GM12878 (cell line): ENCODE data around the gene HES7. TPM values are rescaled to one million over a fixed set of nuclear protein-coding genes. Genes with fewer than 3 reads are reported as not detected.

Experiments
- ATAC-seq: fragments of 200-7000 bp; cut with Tn5 transposase; 3 replicates; pipeline ENCODE4 v1.9.1; 2020; ENCODE audit warnings: mild to moderate bottlenecking, moderate library complexity
- BruUV-seq: library from RNA; stranded (reverse); fragments of 400-500 nt; replicated peaks from 2 replicates; lab custom pipeline; 2021; lab: Mats Ljungman, UMichigan
- CTCF ChIA-PET: fragments of 300-600 bp; sonication (Branson Sonifier 250); formaldehyde crosslinking; extraction: SDS; loops from one replicate; lab custom pipeline; 2021; ENCODE audit warnings: inconsistent platforms; lab: Yijun Ruan, JAX
- POLR2A ChIA-PET: fragments of 350-600 bp; formaldehyde crosslinking; extraction: SDS; loops from one replicate; lab custom pipeline; 2021; ENCODE audit warnings: inconsistent platforms; lab: Charles Lee
- RAD21 ChIA-PET: fragments of 300-600 bp; sonication (Branson Sonifier 250); formaldehyde crosslinking; loops from one replicate; lab custom pipeline; 2023; ENCODE audit warnings: antibody characterized with exemption; ENCODE audit not compliant: unreplicated experiment; lab: Charles Lee
- SMC1A ChIA-PET: fragments of 300-600 bp; sonication (Branson Sonifier 250); formaldehyde crosslinking; loops from one replicate; lab custom pipeline; 2023; ENCODE audit not compliant: unreplicated experiment, uncharacterized antibody; lab: Charles Lee
- DNase-seq: peaks from one replicate; pipeline ENCODE4 v3.0.0-alpha.2; 2011; ENCODE audit warnings: low read depth, low spot score
- FAIRE-seq: peaks from 3 replicates; lab custom pipeline; 2011; peaks lifted over from hg19 to GRCh38; lab: Jason Lieb, UNC
- H2AFZ ChIP-seq: 2 replicates; pipeline ENCODE4 v1.6.0; 2011; ENCODE audit warnings: low read depth, low read length, control low read depth; ENCODE audit not compliant: control insufficient read depth
- H3K27ac ChIP-seq: 2 replicates; pipeline ENCODE4 v1.5.1; 2011; ENCODE audit warnings: control low read depth; ENCODE audit not compliant: control insufficient read depth, insufficient read depth
- H3K27me3 ChIP-seq, 2 experiments: replicated peaks in 1 of 2; 2 replicates each; pipeline versions ENCODE4 v1.6.0 to v1.6.1; 2011; ENCODE audit warnings: low read length in 1 of 2; ENCODE audit not compliant: control insufficient read depth in 2 of 2, insufficient read depth in 2 of 2
- H3K36me3 ChIP-seq, 2 experiments: 2 replicates each; pipeline ENCODE4 v1.5.1; 2011; ENCODE audit warnings: low read length in 1 of 2; ENCODE audit not compliant: control insufficient read depth in 2 of 2, insufficient read depth in 2 of 2
- H3K4me1 ChIP-seq: 2 replicates; pipeline ENCODE4 v1.6.1; 2011; ENCODE audit warnings: mild to moderate bottlenecking, low read length, moderate library complexity, mixed read lengths; ENCODE audit not compliant: control insufficient read depth, insufficient read depth
- H3K4me2 ChIP-seq: 2 replicates; pipeline ENCODE4 v1.6.0; 2011; ENCODE audit warnings: control low read depth; ENCODE audit not compliant: control insufficient read depth, insufficient read depth
- H3K4me3 ChIP-seq: fragments of 200-600 bp; sonication (generic); 2 replicates; pipeline ENCODE4 v1.5.1; 2016
- H3K79me2 ChIP-seq: 2 replicates; pipeline ENCODE4 v1.6.0; 2011; ENCODE audit warnings: low read length; ENCODE audit not compliant: control insufficient read depth, insufficient read depth
- H3K9ac ChIP-seq: 2 replicates; pipeline ENCODE4 v1.8.0; 2011; ENCODE audit warnings: low read length, control low read depth, mixed read lengths; ENCODE audit not compliant: control insufficient read depth, insufficient read depth
- H3K9me3 ChIP-seq: replicated peaks from 3 replicates; pipeline ENCODE4 v1.5.1; 2011; ENCODE audit warnings: mild to moderate bottlenecking, low read length; ENCODE audit not compliant: control insufficient read depth, insufficient read depth
- H4K20me1 ChIP-seq: 2 replicates; pipeline ENCODE4 v1.6.0; 2011; ENCODE audit not compliant: control insufficient read depth, insufficient read depth
- BHLHE40 ChIP-seq, 2 experiments: fragments of 450-650 bp in 1 of 2; IDR thresholded peaks; 2 replicates each; pipeline ENCODE4 v1.6.1; 2011 to 2017; ENCODE audit warnings: low read depth in 2 of 2, borderline replicate concordance in 1 of 2, improper control_type of control experiment in 1 of 2, low read length in 1 of 2, mild to moderate bottlenecking in 1 of 2
- BRCA1 ChIP-seq: IDR thresholded peaks from 2 replicates; pipeline ENCODE4 v1.6.1; 2011; ENCODE audit warnings: low read depth, low read length, improper control_type of control experiment
- CHD1 ChIP-seq: IDR thresholded peaks from 2 replicates; pipeline ENCODE4 v1.6.1; 2012; ENCODE audit warnings: low read depth, low read length, improper control_type of control experiment
- GATAD2B ChIP-seq: fragments of 450-650 bp; conservative IDR thresholded peaks from 2 replicates; pipeline ENCODE4 v1.6.1; 2017; ENCODE audit warnings: low read depth, mild to moderate bottlenecking, moderate library complexity
- IKZF1 ChIP-seq: fragments of 450-650 bp; conservative IDR thresholded peaks from 2 replicates; pipeline ENCODE4 v1.6.1; 2017; ENCODE audit warnings: antibody characterized with exemption, mild to moderate bottlenecking
- PAX8 ChIP-seq: fragments of 450-650 bp; IDR thresholded peaks from 2 replicates; pipeline ENCODE4 v1.6.1; 2017; ENCODE audit warnings: mild to moderate bottlenecking, moderate library complexity
- RAD21 ChIP-seq: IDR thresholded peaks from 2 replicates; pipeline ENCODE4 v1.6.1; 2011; ENCODE audit warnings: mild to moderate bottlenecking, low read depth, low read length, moderate library complexity; ENCODE audit not compliant: insufficient read depth
- RAD51 ChIP-seq: fragments of 450-650 bp; IDR thresholded peaks from 2 replicates; pipeline ENCODE4 v1.6.1; 2016; ENCODE audit warnings: moderate library complexity, mild to moderate bottlenecking, inconsistent platforms
- SMAD1 ChIP-seq: fragments of 450-650 bp; IDR thresholded peaks from 2 replicates; pipeline ENCODE4 v1.6.1; 2018; ENCODE audit warnings: mild to moderate bottlenecking, low read depth; ENCODE audit not compliant: partially characterized antibody
- SMC3 ChIP-seq: IDR thresholded peaks from 2 replicates; pipeline ENCODE4 v1.6.1; 2011; ENCODE audit warnings: low read length, improper control_type of control experiment, borderline replicate concordance
- TCF3 ChIP-seq: IDR thresholded peaks from 2 replicates; pipeline ENCODE4 v1.6.1; 2012; ENCODE audit warnings: low read depth, mild to moderate bottlenecking, low read length, borderline replicate concordance; ENCODE audit not compliant: insufficient read depth
- YY1 ChIP-seq: IDR thresholded peaks from 2 replicates; pipeline ENCODE4 v1.6.1; 2011; ENCODE audit warnings: low read depth, mild to moderate bottlenecking, low read length
- WGBS: methylation state at CpG from one replicate; pipeline ENCODE4 v1.1.6; 2016; ENCODE audit warnings: low lambda C conversion rate; ENCODE audit not compliant: insufficient replicate concordance, insufficient coverage; ENCODE audit errors: missing lambda C conversion rate; 5-methylcytosine and 5-hydroxymethylcytosine counted together
- in situ Hi-C: fragments of 300-500 bp; cut with MboI; formaldehyde crosslinking; loops from 9 replicates; pipeline ENCODE4 v1.14.3; 2018; ENCODE audit warnings: mixed read lengths
- intact Hi-C: fragments of 100-400 bp; cut with micrococcal nuclease; formaldehyde crosslinking; loops from one replicate; pipeline ENCODE4 v1.14.2; 2022; ENCODE audit not compliant: unreplicated experiment
- polyA plus RNA-seq, 11 experiments: library from polyadenylated mRNA; depleted of rRNA in 4 of 11; unstranded in 6 of 11; stranded (reverse) in 5 of 11; fragments of >200 nt; fragmentation: Nextera tagmentation in 4 of 11; fragmentation: Illumina TruSeq in 1 of 11; extraction: Ambion mirVana in 4 of 11; extraction: Trizol in 1 of 11; gene quantifications; 1 replicate in 1 of 11; 2 replicates in 10 of 11; pipeline versions ENCODE4 v1.2.1 to v1.2.3, GENCODE V29; 2011 to 2016; ENCODE audit warnings: inconsistent platforms in 2 of 11, missing spikeins in 2 of 11, low read depth in 1 of 11
- total RNA-seq, 4 experiments: library from RNA; depleted of rRNA in 3 of 4; stranded (reverse); fragments of >200 nt in 3 of 4; fragmentation: Illumina TruSeq in 1 of 4; extraction: Trizol in 1 of 4; gene quantifications; 2 replicates each; pipeline versions ENCODE4 v1.2.1 to v1.2.3, GENCODE V29; 2013 to 2021
- TF ChIP-seq, protein P1 (sequence below): fragments of 450-650 bp; IDR thresholded peaks from 2 replicates; pipeline ENCODE4 v1.6.1; 2017; ENCODE audit warnings: mild to moderate bottlenecking
- TF ChIP-seq, protein P2 (sequence below), 3 experiments: IDR thresholded peaks in 2 of 3; conservative IDR thresholded peaks in 1 of 3; 2 replicates each; pipeline ENCODE4 v1.5.1; 2011; ENCODE audit warnings: low read depth in 3 of 3, low read length in 3 of 3, mild to moderate bottlenecking in 3 of 3, control low read depth in 2 of 3, moderate library complexity in 2 of 3, inconsistent platforms in 1 of 3, mixed read lengths in 1 of 3; ENCODE audit not compliant: control insufficient read depth in 2 of 3, insufficient read depth in 1 of 3; ENCODE audit errors: extremely low read depth in 1 of 3

Gene HES7
- total and polyA plus RNA-seq, 10 of the 15 experiments (the other 5 are each of a cell fraction or from before 2014, with no cell fraction given) = 0.07 to 1.3 (median 0.63) TPM; not detected in 4

DNA sequence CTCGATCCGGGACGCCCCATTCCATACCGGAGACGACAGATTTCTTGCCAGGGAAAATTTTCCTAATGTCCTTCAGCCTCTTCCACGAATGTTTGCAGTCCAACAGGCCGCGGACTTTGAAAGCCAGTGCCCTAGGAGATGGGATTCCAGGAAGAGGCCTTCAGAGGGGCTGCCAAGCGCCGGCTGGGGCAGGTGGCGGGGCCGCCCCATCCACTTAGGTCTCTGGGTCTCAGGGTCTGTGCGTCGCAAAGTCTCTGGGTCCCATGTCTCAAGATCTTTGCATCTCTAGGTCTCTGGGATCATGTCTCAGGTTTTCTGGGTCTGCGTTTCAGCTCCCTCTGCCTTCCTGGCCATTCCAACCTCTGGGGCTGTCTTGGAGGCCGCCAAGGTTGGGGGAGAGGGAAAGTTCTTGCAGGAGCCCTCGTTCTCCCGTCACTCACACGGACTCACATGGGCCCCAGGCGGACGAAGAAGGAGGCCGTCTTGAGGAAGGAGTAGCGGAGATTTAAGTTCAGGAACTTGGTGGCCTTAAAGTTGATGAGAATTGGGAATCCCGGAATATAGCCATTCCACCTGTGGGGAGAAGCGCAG is 43.6 kb downstream of the HES7 start (continued):
- TF ChIP-seq RAD51 (no peak), CHD1 (no peak), TCF3 (no peak)
- TF ChIP-seq, protein P1, sequence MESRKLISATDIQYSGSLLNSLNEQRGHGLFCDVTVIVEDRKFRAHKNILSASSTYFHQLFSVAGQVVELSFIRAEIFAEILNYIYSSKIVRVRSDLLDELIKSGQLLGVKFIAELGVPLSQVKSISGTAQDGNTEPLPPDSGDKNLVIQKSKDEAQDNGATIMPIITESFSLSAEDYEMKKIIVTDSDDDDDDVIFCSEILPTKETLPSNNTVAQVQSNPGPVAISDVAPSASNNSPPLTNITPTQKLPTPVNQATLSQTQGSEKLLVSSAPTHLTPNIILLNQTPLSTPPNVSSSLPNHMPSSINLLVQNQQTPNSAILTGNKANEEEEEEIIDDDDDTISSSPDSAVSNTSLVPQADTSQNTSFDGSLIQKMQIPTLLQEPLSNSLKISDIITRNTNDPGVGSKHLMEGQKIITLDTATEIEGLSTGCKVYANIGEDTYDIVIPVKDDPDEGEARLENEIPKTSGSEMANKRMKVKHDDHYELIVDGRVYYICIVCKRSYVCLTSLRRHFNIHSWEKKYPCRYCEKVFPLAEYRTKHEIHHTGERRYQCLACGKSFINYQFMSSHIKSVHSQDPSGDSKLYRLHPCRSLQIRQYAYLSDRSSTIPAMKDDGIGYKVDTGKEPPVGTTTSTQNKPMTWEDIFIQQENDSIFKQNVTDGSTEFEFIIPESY = no peak

- ATAC-seq (peak; percentile 96), FAIRE-seq (no peak), DNase-seq (no peak)
- ChIA-PET POLR2A (no interaction called here), SMC1A (interaction anchor here (1.3 to 1.7 kb wide), 2 partner anchors 31 to 40 kb away, joined by 4 to 9 read pairs; no protein-coding TSS in a partner anchor), CTCF (interaction anchor here (0.7 to 9.4 kb wide), 12 partner anchors 8 to 217 kb away, joined by 3 to 159 read pairs (median 4); partner anchors contain the start of genes ALOX12B and ALOXE3), RAD21 (interaction anchor here (0.9 to 1.4 kb wide), 4 partner anchors 8 to 39 kb away, joined by 3 to 7 read pairs (median 3); partner anchors contain the start of genes ALOX12B and ALOXE3)
- Histone ChIP-seq H3K4me1 (peaks cover 4% of the 10 kb centered on the region; the same call in 1 of the 2 replicates), H3K79me2 (no peaks in the 10 kb centered on the region), H3K9me3 (no peaks in the 10 kb centered on the region), H3K4me3 (peak overlapping the region; percentile 75), H3K27me3 (peaks cover 3% of the 10 kb centered on the region in 2 experiments; a peak in 3 of 4 replicates), H2AFZ (peak overlapping the region; percentile 89), H4K20me1 (no peaks in the 10 kb centered on the region), H3K4me2 (peak overlapping the region; percentile 92), H3K27ac (no peak overlapping the region), H3K36me3 (no peaks in the 10 kb centered on the region), H3K9ac (peak overlapping the region; percentile 43; the same call in 1 of the 2 replicates)
- TF ChIP-seq SMAD1 (no peak), PAX8 (no peak), IKZF1 (peak; percentile 43; the same call in 1 of the 2 replicates), YY1 (peak; percentile 68), BRCA1 (no peak), GATAD2B (0 out of 2 replicates have a peak, but pooled peaks have one; percentile 11), SMC3 (peak; percentile 75), BHLHE40 (IDR thresholded peaks at IDR 0.05; ENCODE audit: borderline replicate concordance in 1 of 2, low read depth in 2 of 2, low read length in 1 of 2) (peak in 1 of 2 experiments; percentile 43; a peak in 2 of 4 replicates), RAD21 (peak; percentile 57), TCF3 (0 out of 2 replicates have a peak, but pooled peaks have one; percentile 11)
- TF ChIP-seq, protein P2, sequence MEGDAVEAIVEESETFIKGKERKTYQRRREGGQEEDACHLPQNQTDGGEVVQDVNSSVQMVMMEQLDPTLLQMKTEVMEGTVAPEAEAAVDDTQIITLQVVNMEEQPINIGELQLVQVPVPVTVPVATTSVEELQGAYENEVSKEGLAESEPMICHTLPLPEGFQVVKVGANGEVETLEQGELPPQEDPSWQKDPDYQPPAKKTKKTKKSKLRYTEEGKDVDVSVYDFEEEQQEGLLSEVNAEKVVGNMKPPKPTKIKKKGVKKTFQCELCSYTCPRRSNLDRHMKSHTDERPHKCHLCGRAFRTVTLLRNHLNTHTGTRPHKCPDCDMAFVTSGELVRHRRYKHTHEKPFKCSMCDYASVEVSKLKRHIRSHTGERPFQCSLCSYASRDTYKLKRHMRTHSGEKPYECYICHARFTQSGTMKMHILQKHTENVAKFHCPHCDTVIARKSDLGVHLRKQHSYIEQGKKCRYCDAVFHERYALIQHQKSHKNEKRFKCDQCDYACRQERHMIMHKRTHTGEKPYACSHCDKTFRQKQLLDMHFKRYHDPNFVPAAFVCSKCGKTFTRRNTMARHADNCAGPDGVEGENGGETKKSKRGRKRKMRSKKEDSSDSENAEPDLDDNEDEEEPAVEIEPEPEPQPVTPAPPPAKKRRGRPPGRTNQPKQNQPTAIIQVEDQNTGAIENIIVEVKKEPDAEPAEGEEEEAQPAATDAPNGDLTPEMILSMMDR (IDR thresholded peaks at IDR 0.05 in 2 of 3, conservative IDR thresholded peaks at IDR 0.05 in 1 of 3; ENCODE audit: control insufficient read depth in 2 of 3, extremely low read depth in 1 of 3, insufficient read depth in 1 of 3, low read depth in 3 of 3, low read length in 3 of 3) = peak; percentile 78 to 91 (median 90)
- no TSS peak for BruUV-seq
- in situ Hi-C loops = loop anchor here (5.0 to 10.0 kb wide), 2 partner anchors 33 to 665 kb away; partner anchors contain the start of gene CCDC42
- 2% methylated on average over 42 of the region's 87 CpGs for WGBS
- intact Hi-C loops = loop anchor here (2.0 to 10.0 kb wide), 2 partner anchors 39 to 665 kb away; partner anchors contain the start of genes ALOXE3 and CCDC42
These were observed 44.4 kb downstream of the HES7 start for GRCh38 chr17:8079291-8080207.
